Natural killer cell treated with Interleukin-12 subunit alpha and Interleukin-12 subunit beta and Interleukin-15 and Interleukin-18, amount 100 ng/mL, for 72 hours (primary cell): ENCODE measurements around the gene GNAL. TPM values are rescaled to one million over a fixed set of nuclear protein-coding genes. Genes with fewer than 3 reads are reported as not detected.

ENCODE experiments used
- ATAC-seq, 2 donors: fragments of 150-1000 bp; cut with Tn5 transposase in 1 of 2; sonication (Bioruptor Pico), chemical (Tn5 transposase) in 1 of 2; 2 replicates each; pipeline ENCODE4 v1.10.0; 2021
- DNase-seq: peaks from one replicate; pipeline ENCODE4 v3.0.0; 2022; ENCODE audit warnings: low spot score
- H3K27ac Mint-ChIP-seq, 2 donors: 1 replicate in 1 of 2; 2 replicates in 1 of 2; pipeline ENCODE4 v1.8.0; 2022; ENCODE audit warnings: mixed read lengths in 2 of 2, mild to moderate bottlenecking in 1 of 2, moderate library complexity in 1 of 2
- H3K27me3 Mint-ChIP-seq, 2 donors: 1 replicate in 1 of 2; 2 replicates in 1 of 2; pipeline ENCODE4 v1.8.0; 2022; ENCODE audit warnings: mixed read lengths in 2 of 2
- H3K36me3 Mint-ChIP-seq: one replicate; pipeline ENCODE4 v1.8.0; 2022; ENCODE audit warnings: mixed read lengths
- H3K4me1 Mint-ChIP-seq, 2 donors: 1 replicate in 1 of 2; 2 replicates in 1 of 2; pipeline ENCODE4 v1.8.0; 2022; ENCODE audit warnings: low read depth in 2 of 2, mixed read lengths in 2 of 2, mild to moderate bottlenecking in 1 of 2
- H3K4me3 Mint-ChIP-seq: one replicate; pipeline ENCODE4 v1.8.0; 2022; ENCODE audit warnings: mixed read lengths
- H3K9me3 Mint-ChIP-seq: 2 replicates; pipeline ENCODE4 v1.8.0; 2022; ENCODE audit warnings: mixed read lengths
- total RNA-seq, 2 donors: library from RNA; stranded (reverse); gene quantifications; one replicate each; pipeline ENCODE4 v1.2.3, GENCODE V29; 2022

The GNAL gene
- total RNA-seq, 2 donors from 2014 or later, result 1.2 TPM

DNA sequence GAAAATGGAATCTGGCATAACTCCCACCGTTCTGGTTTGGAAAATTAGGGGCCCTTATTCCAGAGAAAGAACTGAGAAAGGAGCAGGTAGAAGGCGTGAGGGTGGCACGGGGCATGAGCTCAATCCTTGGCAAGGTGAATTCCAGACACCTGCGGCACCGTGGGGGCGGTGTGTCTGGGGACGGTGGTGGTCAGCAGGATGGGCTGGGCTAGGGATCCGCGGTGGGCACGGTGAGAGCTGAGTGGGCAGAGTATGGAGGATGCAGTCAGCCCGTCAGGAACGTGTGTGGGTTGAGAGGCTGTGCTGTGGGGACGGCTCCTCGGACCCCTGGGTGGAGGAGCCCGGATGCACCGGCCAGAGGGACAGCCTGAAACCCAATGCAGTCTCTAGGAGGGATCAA lies 61.1 kb downstream of the GNAL start:
- no peaks in the 10 kb centered on the region for H3K36me3 Mint-ChIP-seq

GRCh38 chr18:11750581-11751310 lies 61.7 kb downstream of the GNAL start:
- ATAC-seq, result peak in 1 of 2 donors; percentile 35
- Mint-ChIP-seq H3K4me3 (peak overlapping the region; percentile 45), H3K36me3 (no peaks in the 10 kb centered on the region), H3K9me3 (no peaks in the 10 kb centered on the region), H3K27me3 (peaks cover 29 to 54% of the 10 kb centered on the region in 2 donors), H3K27ac (no peak overlapping the region), H3K4me1 (peaks cover 5 to 11% of the 10 kb centered on the region in 2 donors)
- no peak for DNase-seq

More for the DNA sequence above, 61.1 kb downstream of the GNAL start:
- ATAC-seq (no peak), DNase-seq (no peak)
- Mint-ChIP-seq H3K27ac (no peak overlapping the region), H3K9me3 (no peaks in the 10 kb centered on the region), H3K27me3 (peaks cover 28 to 52% of the 10 kb centered on the region in 2 donors), H3K4me3 (peak overlapping the region; percentile 37), H3K4me1 (peaks cover 5 to 11% of the 10 kb centered on the region in 2 donors)

GRCh38 chr18:11751341-11752115 lies 62.5 kb downstream of the GNAL start:
- peak; percentile 45 to 57 for ATAC-seq
- Mint-ChIP-seq H3K27me3 (peaks cover 27 to 47% of the 10 kb centered on the region in 2 donors), H3K4me3 (peak overlapping the region; percentile 84)

GRCh38 chr18:11752116-11752911 lies 63.2 kb downstream of the GNAL start:
- Mint-ChIP-seq H3K9me3 (no peaks in the 10 kb centered on the region), H3K4me1 (peaks cover 5 to 11% of the 10 kb centered on the region in 2 donors), H3K4me3 (peak overlapping the region; percentile 84), H3K27me3 (peaks cover 29 to 50% of the 10 kb centered on the region in 2 donors), H3K27ac (peak overlapping the region; percentile 49 to 57), H3K36me3 (no peaks in the 10 kb centered on the region)
- ATAC-seq (peak; percentile 75 to 83), DNase-seq (peak; percentile 65)

More at GRCh38 chr18:11751341-11752115, 62.5 kb downstream of the GNAL start:
- Mint-ChIP-seq H3K36me3 (no peaks in the 10 kb centered on the region), H3K9me3 (no peaks in the 10 kb centered on the region), H3K4me1 (peaks cover 5 to 11% of the 10 kb centered on the region in 2 donors), H3K27ac (peak overlapping the region in 1 of 2 donors; percentile 57)
- no peak for DNase-seq

DNA sequence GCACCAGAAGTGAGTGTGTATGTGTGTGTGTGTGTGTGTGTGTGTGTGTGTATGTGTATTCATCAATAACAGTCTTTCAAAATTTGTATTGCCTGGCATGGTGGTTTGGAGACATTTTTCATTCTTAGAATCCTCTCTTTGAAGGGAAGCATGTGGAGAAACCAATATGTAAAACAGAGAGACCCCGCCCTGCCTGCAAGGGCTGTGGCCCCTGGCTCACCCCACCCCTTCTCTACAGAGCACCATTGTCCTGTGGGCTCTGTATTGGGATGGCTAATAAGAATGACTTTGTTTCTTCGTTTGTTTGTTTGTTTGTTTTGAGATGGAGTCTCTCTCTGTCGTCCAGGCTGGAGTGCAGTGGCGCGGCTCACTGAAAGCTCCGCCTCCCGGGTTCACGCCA lies 65.9 kb downstream of the GNAL start:
- peaks cover 5 to 11% of the 10 kb centered on the region in 2 donors for H3K4me1 Mint-ChIP-seq
- ATAC-seq, result no peak
- no peak overlapping the region for H3K27ac Mint-ChIP-seq
- DNase-seq, result no peak
- H3K9me3 Mint-ChIP-seq, result no peaks in the 10 kb centered on the region
- H3K4me3 Mint-ChIP-seq, result no peak overlapping the region
- peaks cover 26 to 44% of the 10 kb centered on the region in 2 donors for H3K27me3 Mint-ChIP-seq
- no peaks in the 10 kb centered on the region for H3K36me3 Mint-ChIP-seq

GRCh38 chr18:11757084-11757590 lies 68.1 kb downstream of the GNAL start:
- H3K4me1 Mint-ChIP-seq, result peaks cover 11 to 18% of the 10 kb centered on the region in 2 donors
- ATAC-seq, result no peak
- no peak overlapping the region for H3K27ac Mint-ChIP-seq
- no peak for DNase-seq
- no peak overlapping the region for H3K4me3 Mint-ChIP-seq
- H3K36me3 Mint-ChIP-seq, result no peaks in the 10 kb centered on the region
- peaks cover 13 to 29% of the 10 kb centered on the region in 2 donors for H3K27me3 Mint-ChIP-seq
- H3K9me3 Mint-ChIP-seq, result no peaks in the 10 kb centered on the region

- H3K4me1 Mint-ChIP-seq, result peaks cover 8 to 16% of the 10 kb centered on the region in 2 donors
- H3K9me3 Mint-ChIP-seq, result no peaks in the 10 kb centered on the region
- peaks cover 11 to 23% of the 10 kb centered on the region in 2 donors for H3K27me3 Mint-ChIP-seq
- H3K4me3 Mint-ChIP-seq, result no peak overlapping the region
- H3K36me3 Mint-ChIP-seq, result no peaks in the 10 kb centered on the region
- no peak for DNase-seq
- H3K27ac Mint-ChIP-seq, result no peak overlapping the region
- ATAC-seq, result no peak
Observed at GRCh38 chr18:11759456-11759855, 70.4 kb downstream of the GNAL start.

GRCh38 chr18:11760498-11761167 lies 71.6 kb downstream of the GNAL start:
- Mint-ChIP-seq H3K9me3 (no peaks in the 10 kb centered on the region), H3K27me3 (peaks cover 7 to 12% of the 10 kb centered on the region in 2 donors), H3K27ac (peak overlapping the region; percentile 50 to 61), H3K4me3 (no peak overlapping the region), H3K36me3 (no peaks in the 10 kb centered on the region), H3K4me1 (peaks cover 8 to 16% of the 10 kb centered on the region in 2 donors)
- DNase-seq (no peak), ATAC-seq (peak; percentile 74 to 77)

- Mint-ChIP-seq H3K4me1 (peaks cover 8 to 16% of the 10 kb centered on the region in 2 donors), H3K27ac (peak overlapping the region; percentile 50 to 61), H3K27me3 (peaks cover 7 to 10% of the 10 kb centered on the region in 2 donors), H3K9me3 (no peaks in the 10 kb centered on the region), H3K36me3 (no peaks in the 10 kb centered on the region), H3K4me3 (no peak overlapping the region)
- ATAC-seq (no peak), DNase-seq (no peak)
Observed at GRCh38 chr18:11761553-11761952, 72.5 kb downstream of the GNAL start.

- no peak for ATAC-seq
Observed at GRCh38 chr18:11762429-11762828, 73.4 kb downstream of the GNAL start.

GRCh38 chr18:11767329-11767728 lies 78.3 kb downstream of the GNAL start:
- peak in 1 of 2 donors; percentile 51 for ATAC-seq
- H3K27me3 Mint-ChIP-seq, result peaks cover 2 to 9% of the 10 kb centered on the region in 2 donors
- H3K4me3 Mint-ChIP-seq, result no peak overlapping the region
- H3K27ac Mint-ChIP-seq, result no peak overlapping the region
- no peaks in the 10 kb centered on the region for H3K36me3 Mint-ChIP-seq
- H3K4me1 Mint-ChIP-seq, result no peaks in the 10 kb centered on the region
- DNase-seq, result no peak
- H3K9me3 Mint-ChIP-seq, result no peaks in the 10 kb centered on the region

More at GRCh38 chr18:11762429-11762828, 73.4 kb downstream of the GNAL start:
- Mint-ChIP-seq H3K4me1 (peaks cover 8 to 16% of the 10 kb centered on the region in 2 donors), H3K27ac (no peak overlapping the region), H3K9me3 (no peaks in the 10 kb centered on the region), H3K4me3 (no peak overlapping the region), H3K27me3 (peaks cover 3 to 7% of the 10 kb centered on the region in 2 donors), H3K36me3 (no peaks in the 10 kb centered on the region)
- DNase-seq, result no peak

DNA sequence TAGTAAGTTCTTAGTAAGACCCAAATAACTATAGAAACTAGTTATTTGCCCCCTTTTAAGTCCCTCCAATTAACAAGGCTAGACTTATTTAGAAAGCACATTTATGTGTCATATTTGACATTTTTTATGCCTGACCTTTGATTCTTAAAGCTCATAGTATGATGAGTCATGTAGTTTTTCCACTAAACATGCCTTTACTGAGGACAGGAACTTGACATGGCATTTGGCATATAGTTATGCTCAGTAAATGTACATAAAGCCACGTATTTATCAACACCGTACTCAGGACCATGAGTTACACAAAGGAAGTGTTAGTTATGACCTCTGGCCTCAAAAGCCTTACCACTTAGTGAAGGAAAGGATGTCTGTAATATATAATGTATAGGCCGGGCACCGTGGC lies 78.9 kb downstream of the GNAL start:
- Mint-ChIP-seq H3K9me3 (no peaks in the 10 kb centered on the region), H3K4me3 (no peak overlapping the region), H3K36me3 (no peaks in the 10 kb centered on the region), H3K27ac (no peak overlapping the region), H3K4me1 (no peaks in the 10 kb centered on the region), H3K27me3 (peaks cover 2 to 9% of the 10 kb centered on the region in 2 donors)
- DNase-seq (no peak), ATAC-seq (no peak)
